ENCODE data around the gene ADAM10.
A peak's percentile ranks its signal among the peaks of the same experiment; 100 is the strongest.

ADAM10 gene

GRCh38 chr15:58584789-58585461, 164.6 kb downstream of the ADAM10 start:
- Histone ChIP-seq H3K9me3 (ENCODE audit: low read length) (no peaks in the 10 kb centered on the region), H3K36me3 (ENCODE audit: insufficient read depth, low read length) (no peaks in the 10 kb centered on the region), H2AFZ (ENCODE audit: low read depth, low read length) (no peak overlapping the region), H3K27me3 (ENCODE audit: insufficient read depth, low read length) (no peaks in the 10 kb centered on the region), H3K4me3 (ENCODE audit: low read length) (no peak overlapping the region), H3K4me1 (ENCODE audit: insufficient read depth, low read length) (no peaks in the 10 kb centered on the region)

- Histone ChIP-seq H3K4me1 (ENCODE audit: insufficient read depth, low read length) (no peaks in the 10 kb centered on the region), H3K4me3 (ENCODE audit: low read length) (no peak overlapping the region), H2AFZ (ENCODE audit: low read depth, low read length) (no peak overlapping the region), H3K27me3 (ENCODE audit: insufficient read depth, low read length) (no peaks in the 10 kb centered on the region), H3K9me3 (ENCODE audit: low read length) (no peaks in the 10 kb centered on the region), H3K36me3 (ENCODE audit: insufficient read depth, low read length) (no peaks in the 10 kb centered on the region)
These were observed 166.2 kb downstream of the ADAM10 start for GRCh38 chr15:58583171-58583908.

GRCh38 chr15:58582160-58582559, 167.3 kb downstream of the ADAM10 start:
- H3K4me1 ChIP-seq (ENCODE audit: insufficient read depth, low read length) = no peaks in the 10 kb centered on the region
- no peak overlapping the region for H3K4me3 ChIP-seq (ENCODE audit: low read length)
- H3K36me3 ChIP-seq (ENCODE audit: insufficient read depth, low read length) = no peaks in the 10 kb centered on the region
- H2AFZ ChIP-seq (ENCODE audit: low read depth, low read length) = no peak overlapping the region
- H3K9me3 ChIP-seq (ENCODE audit: low read length) = no peaks in the 10 kb centered on the region
- H3K27me3 ChIP-seq (ENCODE audit: insufficient read depth, low read length) = no peaks in the 10 kb centered on the region

DNA sequence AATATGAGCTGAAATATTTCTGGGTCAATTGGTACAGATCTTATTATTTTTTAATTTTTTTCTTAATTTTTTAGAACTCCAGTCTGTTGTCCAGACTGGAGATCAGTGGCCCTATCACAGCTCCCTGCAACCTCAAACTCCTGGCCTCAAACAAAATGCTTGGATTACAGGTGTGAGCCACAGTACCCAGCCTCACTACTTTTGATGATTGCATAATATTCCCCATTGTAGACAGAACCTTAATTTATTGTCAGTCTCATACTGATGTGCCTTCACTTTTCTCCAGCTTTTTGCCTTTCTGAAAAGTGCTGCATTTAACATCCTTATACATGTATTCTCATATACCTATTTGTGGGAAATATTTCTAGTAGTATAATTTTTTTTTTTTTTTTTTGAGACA, 172.8 kb downstream of the ADAM10 start:
- Histone ChIP-seq H3K9me3 (ENCODE audit: low read length) (no peaks in the 10 kb centered on the region), H3K36me3 (ENCODE audit: insufficient read depth, low read length) (no peaks in the 10 kb centered on the region), H3K4me3 (ENCODE audit: low read length) (no peak overlapping the region), H2AFZ (ENCODE audit: low read depth, low read length) (no peak overlapping the region), H3K27me3 (ENCODE audit: insufficient read depth, low read length) (no peaks in the 10 kb centered on the region), H3K4me1 (ENCODE audit: insufficient read depth, low read length) (no peaks in the 10 kb centered on the region)

DNA sequence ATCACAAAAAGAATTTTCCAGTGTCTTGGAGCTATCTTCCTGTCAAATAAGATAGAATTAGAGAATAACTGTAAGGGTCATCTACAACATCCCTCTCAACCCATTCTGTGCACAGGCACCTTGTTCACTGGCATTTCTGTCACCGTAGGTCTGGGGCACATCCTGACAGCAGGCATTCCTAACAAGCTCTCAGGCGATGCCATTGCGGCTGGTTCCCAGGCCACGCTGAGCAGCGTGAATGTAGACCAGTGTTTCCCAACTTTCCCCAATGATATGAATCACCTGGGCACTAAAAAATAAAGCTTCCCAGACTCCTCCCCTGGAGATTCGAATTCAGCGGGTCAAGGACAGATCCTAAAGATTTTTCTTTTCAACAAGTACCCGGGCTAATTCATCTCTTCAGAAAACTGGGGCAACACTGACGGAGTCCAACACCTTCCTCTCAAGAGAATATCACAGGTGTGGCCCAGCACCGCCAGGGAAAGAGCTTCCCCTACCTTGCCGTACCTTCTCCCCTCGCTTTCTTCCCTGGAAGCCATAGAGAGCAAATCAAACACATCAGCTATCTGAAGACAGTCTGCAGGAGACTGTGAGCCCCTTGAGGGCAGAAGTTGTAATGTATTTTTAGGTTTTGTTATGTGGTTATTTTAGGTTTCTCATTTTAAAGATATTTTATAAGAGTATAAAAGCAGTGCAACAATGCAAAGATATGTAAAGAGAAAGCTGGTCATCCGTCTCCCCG, 174.3 kb downstream of the ADAM10 start:
- Histone ChIP-seq H3K4me1 (ENCODE audit: insufficient read depth, low read length) (no peaks in the 10 kb centered on the region), H3K4me3 (ENCODE audit: low read length) (no peak overlapping the region), H2AFZ (ENCODE audit: low read depth, low read length) (no peak overlapping the region), H3K36me3 (ENCODE audit: insufficient read depth, low read length) (no peaks in the 10 kb centered on the region), H3K27me3 (ENCODE audit: insufficient read depth, low read length) (no peaks in the 10 kb centered on the region), H3K9me3 (ENCODE audit: low read length) (no peaks in the 10 kb centered on the region)

- Histone ChIP-seq H3K4me3 (ENCODE audit: low read length) (no peak overlapping the region), H2AFZ (ENCODE audit: low read depth, low read length) (no peak overlapping the region), H3K4me1 (ENCODE audit: insufficient read depth, low read length) (no peaks in the 10 kb centered on the region), H3K27me3 (ENCODE audit: insufficient read depth, low read length) (no peaks in the 10 kb centered on the region), H3K36me3 (ENCODE audit: insufficient read depth, low read length) (no peaks in the 10 kb centered on the region), H3K9me3 (ENCODE audit: low read length) (no peaks in the 10 kb centered on the region)
These were observed 174.9 kb downstream of the ADAM10 start for GRCh38 chr15:58574631-58575030.

DNA sequence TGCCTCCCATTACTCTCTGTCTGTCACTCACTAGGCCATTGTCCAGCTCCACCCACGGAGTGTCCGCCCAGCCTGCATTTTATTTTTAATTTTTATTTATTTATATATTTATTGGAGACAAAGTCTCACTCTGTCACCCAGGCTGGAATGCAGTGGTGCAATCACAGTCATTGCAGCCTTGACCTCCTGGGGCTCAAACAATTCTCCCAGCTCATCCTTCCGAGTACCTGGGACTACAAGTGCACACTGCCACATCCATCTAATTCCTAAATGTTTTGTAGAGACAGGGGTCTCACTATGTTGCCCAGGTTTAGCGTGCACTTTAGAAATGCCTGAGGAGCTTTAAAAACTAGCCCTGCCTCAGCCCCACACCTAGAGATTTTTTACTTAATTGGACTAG, 176.2 kb downstream of the ADAM10 start:
- H3K4me1 ChIP-seq (ENCODE audit: insufficient read depth, low read length) = no peaks in the 10 kb centered on the region
- H3K4me3 ChIP-seq (ENCODE audit: low read length) = no peak overlapping the region
- H3K27me3 ChIP-seq (ENCODE audit: insufficient read depth, low read length) = no peaks in the 10 kb centered on the region
- H3K36me3 ChIP-seq (ENCODE audit: insufficient read depth, low read length) = no peaks in the 10 kb centered on the region
- no peak overlapping the region for H2AFZ ChIP-seq (ENCODE audit: low read depth, low read length)
- H3K9me3 ChIP-seq (ENCODE audit: low read length) = no peaks in the 10 kb centered on the region

GRCh38 chr15:58572521-58572920, 177.0 kb downstream of the ADAM10 start:
- peaks cover 2% of the 10 kb centered on the region for H3K4me1 ChIP-seq (ENCODE audit: insufficient read depth, low read length)

GRCh38 chr15:58571491-58571890, 178.0 kb downstream of the ADAM10 start:
- Histone ChIP-seq H3K4me1 (ENCODE audit: insufficient read depth, low read length) (peaks cover 2% of the 10 kb centered on the region), H3K36me3 (ENCODE audit: insufficient read depth, low read length) (no peaks in the 10 kb centered on the region), H3K4me3 (ENCODE audit: low read length) (no peak overlapping the region), H3K27me3 (ENCODE audit: insufficient read depth, low read length) (no peaks in the 10 kb centered on the region), H3K9me3 (ENCODE audit: low read length) (no peaks in the 10 kb centered on the region), H2AFZ (ENCODE audit: low read depth, low read length) (no peak overlapping the region)

More at GRCh38 chr15:58572521-58572920, 177.0 kb downstream of the ADAM10 start:
- H3K36me3 ChIP-seq (ENCODE audit: insufficient read depth, low read length) = no peaks in the 10 kb centered on the region
- no peaks in the 10 kb centered on the region for H3K27me3 ChIP-seq (ENCODE audit: insufficient read depth, low read length)
- H3K4me3 ChIP-seq (ENCODE audit: low read length) = no peak overlapping the region
- no peaks in the 10 kb centered on the region for H3K9me3 ChIP-seq (ENCODE audit: low read length)
- no peak overlapping the region for H2AFZ ChIP-seq (ENCODE audit: low read depth, low read length)

DNA sequence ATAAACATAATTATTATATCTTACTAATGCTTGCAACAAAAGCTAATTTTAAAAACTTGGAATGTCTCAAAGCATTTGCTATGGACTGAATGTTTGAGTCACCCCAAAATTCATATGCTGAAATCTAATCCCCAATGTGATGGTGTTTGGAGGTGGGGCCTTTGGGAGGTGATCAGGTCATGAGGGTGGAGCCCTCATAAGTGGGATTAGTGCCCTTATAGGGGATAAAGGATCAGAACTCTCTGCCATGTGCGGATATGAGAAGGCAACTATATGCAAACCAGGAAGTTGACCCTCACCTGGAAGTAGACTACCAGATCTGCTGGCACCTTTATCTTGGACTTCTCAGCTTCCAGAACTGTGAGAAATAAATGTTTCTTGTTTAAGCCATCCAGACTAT, 180.1 kb downstream of the ADAM10 start:
- Histone ChIP-seq H3K9me3 (ENCODE audit: low read length) (no peaks in the 10 kb centered on the region), H3K27me3 (ENCODE audit: insufficient read depth, low read length) (no peaks in the 10 kb centered on the region), H3K4me1 (ENCODE audit: insufficient read depth, low read length) (peaks cover 2% of the 10 kb centered on the region), H3K4me3 (ENCODE audit: low read length) (no peak overlapping the region), H2AFZ (ENCODE audit: low read depth, low read length) (no peak overlapping the region), H3K36me3 (ENCODE audit: insufficient read depth, low read length) (no peaks in the 10 kb centered on the region)

- Histone ChIP-seq H3K4me1 (ENCODE audit: insufficient read depth, low read length) (peaks cover 2% of the 10 kb centered on the region), H3K36me3 (ENCODE audit: insufficient read depth, low read length) (no peaks in the 10 kb centered on the region), H3K9me3 (ENCODE audit: low read length) (no peaks in the 10 kb centered on the region), H3K27me3 (ENCODE audit: insufficient read depth, low read length) (no peaks in the 10 kb centered on the region), H2AFZ (ENCODE audit: low read depth, low read length) (peak overlapping the region; percentile 33), H3K4me3 (ENCODE audit: low read length) (no peak overlapping the region)
These were observed 181.3 kb downstream of the ADAM10 start for GRCh38 chr15:58568157-58568571.

- no peaks in the 10 kb centered on the region for H3K27me3 ChIP-seq (ENCODE audit: insufficient read depth, low read length)
- peaks cover 2% of the 10 kb centered on the region for H3K4me1 ChIP-seq (ENCODE audit: insufficient read depth, low read length)
- H3K36me3 ChIP-seq (ENCODE audit: insufficient read depth, low read length) = no peaks in the 10 kb centered on the region
- H2AFZ ChIP-seq (ENCODE audit: low read depth, low read length) = no peak overlapping the region
- H3K9me3 ChIP-seq (ENCODE audit: low read length) = no peaks in the 10 kb centered on the region
- no peak overlapping the region for H3K4me3 ChIP-seq (ENCODE audit: low read length)
These were observed 183.5 kb downstream of the ADAM10 start for GRCh38 chr15:58566029-58566428.

DNA sequence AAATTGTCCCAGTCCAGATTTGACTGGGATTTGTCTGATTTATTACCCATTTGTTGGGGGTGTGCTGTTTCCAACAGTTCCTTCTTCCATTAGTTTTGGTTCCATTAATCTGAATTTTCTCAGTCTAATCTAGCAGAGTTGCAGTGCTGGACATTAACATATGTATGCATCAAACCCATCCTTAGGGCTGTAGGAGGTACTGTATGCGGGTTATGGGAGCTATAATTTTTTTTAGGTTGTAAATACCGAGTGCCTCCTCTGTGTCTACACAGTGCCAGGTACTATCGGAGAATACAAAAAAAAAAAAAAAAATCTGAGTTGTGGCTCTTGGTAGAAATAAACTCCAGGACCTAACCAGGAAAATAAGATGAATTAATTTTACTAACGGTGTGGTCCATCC, 183.9 kb downstream of the ADAM10 start:
- peaks cover 2% of the 10 kb centered on the region for H3K4me1 ChIP-seq (ENCODE audit: insufficient read depth, low read length)
- no peaks in the 10 kb centered on the region for H3K9me3 ChIP-seq (ENCODE audit: low read length)
- H2AFZ ChIP-seq (ENCODE audit: low read depth, low read length) = no peak overlapping the region
- no peak overlapping the region for H3K4me3 ChIP-seq (ENCODE audit: low read length)
- no peaks in the 10 kb centered on the region for H3K36me3 ChIP-seq (ENCODE audit: insufficient read depth, low read length)
- H3K27me3 ChIP-seq (ENCODE audit: insufficient read depth, low read length) = no peaks in the 10 kb centered on the region
